ENCODE results near the gene FARP2. TPM values are rescaled to one million over a fixed set of nuclear protein-coding genes. Genes with fewer than 3 reads are reported as not detected.

Gene FARP2
- total and polyA plus RNA-seq, 2 of the 13 experiments (the other 11 are each of a cell fraction or from before 2014, with no cell fraction given) = 28.0 to 45.4 TPM

DNA sequence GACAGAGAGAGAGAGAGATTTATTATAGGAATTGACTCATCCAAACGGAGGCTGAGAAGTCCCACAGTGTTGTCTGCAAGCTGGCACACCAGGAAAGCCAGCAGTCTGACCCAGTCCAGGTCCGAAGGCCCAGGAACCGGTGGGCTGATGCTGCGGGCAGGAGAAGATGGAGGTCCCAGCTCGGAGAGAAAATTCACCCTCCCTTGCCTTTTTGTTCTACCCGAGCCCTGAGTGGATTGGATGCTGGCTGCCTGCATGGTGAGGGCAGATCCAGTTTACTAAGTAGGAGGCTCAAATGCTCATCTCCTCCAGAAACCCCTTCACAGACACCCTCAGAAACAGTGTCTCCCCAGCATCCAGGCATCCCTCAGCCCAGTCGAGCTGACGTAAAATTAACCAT lies 174.5 kb downstream of the FARP2 start:
- Histone ChIP-seq H3K79me2 (ENCODE audit: insufficient read depth, low read length) (no peaks in the 10 kb centered on the region), H3K4me1 (ENCODE audit: insufficient read depth, low read length) (peaks cover 86% of the 10 kb centered on the region), H3K27ac (ENCODE audit: extremely low read length, insufficient read depth, low read length) (no peak overlapping the region), H3K27me3 (ENCODE audit: control insufficient read depth in 1 of 2, insufficient read depth in 2 of 2, low read length in 2 of 2) (peaks cover 0 to 15% of the 10 kb centered on the region in 2 experiments; a peak in 1 of 5 replicates), H3K4me3 (replicated peaks in 1 of 3; ENCODE audit: insufficient read depth in 1 of 3, low read depth in 2 of 3, low read length in 3 of 3) (no peak overlapping the region), H3K9me3 (ENCODE audit: low read length) (no peaks in the 10 kb centered on the region), H3K4me2 (ENCODE audit: low read depth, low read length) (peak overlapping the region; percentile 30; the same call in 1 of the 2 replicates), H3K36me3 (replicated peaks in 1 of 2; ENCODE audit: control insufficient read depth in 1 of 2, insufficient read depth in 2 of 2, low read length in 2 of 2) (no peaks in the 10 kb centered on the region), H4K20me1 (ENCODE audit: insufficient read depth, low read length) (no peaks in the 10 kb centered on the region), H3K9ac (ENCODE audit: insufficient read depth, low read depth, low read length) (no peak overlapping the region), H2AFZ (ENCODE audit: low read length) (no peak overlapping the region)
- intact Hi-C loops (cut with micrococcal nuclease; ENCODE audit: unreplicated experiment) (no loop called here), in situ Hi-C loops (cut with HindIII; ENCODE audit: extremely low pct_ligation_motif_present, low pct_unique_long_range_greater_than_20kb) (no loop called here)
- DNase-seq (ENCODE audit: low spot score) (no peak), ATAC-seq (no peak), FAIRE-seq (no peak)
- CTCF ChIA-PET (ENCODE audit: low intra/inter-chr PET ratio, low total read pairs) = no interaction called here
- TF ChIP-seq ZNF614 (CRISPR knock-in tag; IDR thresholded peaks at IDR 0.05; ENCODE audit: borderline replicate concordance) = no peak
- TF ChIP-seq MLLT10 (CRISPR knock-in tag; IDR thresholded peaks at IDR 0.05) = no peak
- no peak for TF ChIP-seq GLI4 (CRISPR knock-in tag; IDR thresholded peaks at IDR 0.05; ENCODE audit: borderline replicate concordance)
- TF ChIP-seq, protein P1, sequence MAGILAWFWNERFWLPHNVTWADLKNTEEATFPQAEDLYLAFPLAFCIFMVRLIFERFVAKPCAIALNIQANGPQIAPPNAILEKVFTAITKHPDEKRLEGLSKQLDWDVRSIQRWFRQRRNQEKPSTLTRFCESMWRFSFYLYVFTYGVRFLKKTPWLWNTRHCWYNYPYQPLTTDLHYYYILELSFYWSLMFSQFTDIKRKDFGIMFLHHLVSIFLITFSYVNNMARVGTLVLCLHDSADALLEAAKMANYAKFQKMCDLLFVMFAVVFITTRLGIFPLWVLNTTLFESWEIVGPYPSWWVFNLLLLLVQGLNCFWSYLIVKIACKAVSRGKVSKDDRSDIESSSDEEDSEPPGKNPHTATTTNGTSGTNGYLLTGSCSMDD (CRISPR knock-in tag; IDR thresholded peaks at IDR 0.05) = no peak
- TF ChIP-seq RBM22 (optimal IDR thresholded peaks at IDR 0.05; ENCODE audit: low read length) = no peak
- TF ChIP-seq RFXAP (CRISPR knock-in tag; IDR thresholded peaks at IDR 0.05; ENCODE audit: borderline replicate concordance) = no peak
- no peak for TF ChIP-seq SALL1 (CRISPR knock-in tag; IDR thresholded peaks at IDR 0.05)
- TF ChIP-seq, protein P2, sequence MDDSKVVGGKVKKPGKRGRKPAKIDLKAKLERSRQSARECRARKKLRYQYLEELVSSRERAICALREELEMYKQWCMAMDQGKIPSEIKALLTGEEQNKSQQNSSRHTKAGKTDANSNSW (CRISPR knock-in tag; IDR thresholded peaks at IDR 0.05; ENCODE audit: borderline replicate concordance) = no peak
- TF ChIP-seq CBX1 (IDR thresholded peaks at IDR 0.05; ENCODE audit: low read depth) = no peak
- no peak for TF ChIP-seq ZC3H13 (CRISPR knock-in tag; IDR thresholded peaks at IDR 0.05)
- no peak for TF ChIP-seq RARG (CRISPR knock-in tag; IDR thresholded peaks at IDR 0.05; ENCODE audit: low read depth)
- no peak for TF ChIP-seq KDM6A (CRISPR knock-in tag; IDR thresholded peaks at IDR 0.05; ENCODE audit: low read depth)
- no peak for TF ChIP-seq ZFP62 (CRISPR knock-in tag; IDR thresholded peaks at IDR 0.05)
- no peak for TF ChIP-seq NFYB (CRISPR knock-in tag; IDR thresholded peaks at IDR 0.05)
- TF ChIP-seq ZNF616 (CRISPR knock-in tag; IDR thresholded peaks at IDR 0.05; ENCODE audit: low read depth) = no peak
- no peak for TF ChIP-seq NFKBIZ (CRISPR knock-in tag; IDR thresholded peaks at IDR 0.05)
- POLR2A ChIA-PET = interaction anchor here (1.3 kb wide), 1 partner anchor 15 kb away, joined by 4 read pairs; no protein-coding TSS in a partner anchor
- no TSS peak for BruUV-seq (replicated peaks)
- 44% methylated on average over 6 of the region's 8 CpGs for WGBS (ENCODE audit: low lambda C conversion rate)

Data from HepG2 (cell line).